Testis (tissue), 2 donors: ENCODE data around the gene BPIFB4.

Experiments
- CTCF ChIP-seq, 3 experiments: fragments of 450-650 bp in 2 of 3; fragments of 200-600 bp in 1 of 3; sonication (generic) in 1 of 3; IDR thresholded peaks; one replicate each; pipeline ENCODE4 v1.5.1; 2016 to 2019; ENCODE audit warnings: antibody characterized with exemption in 3 of 3, mild to moderate bottlenecking in 2 of 3, moderate library complexity in 1 of 3
- POLR2A ChIP-seq: fragments of 450-650 bp; IDR thresholded peaks from one replicate; pipeline ENCODE4 v1.6.1; 2017; ENCODE audit warnings: antibody characterized with exemption, mild to moderate bottlenecking, moderate library complexity

- no peak for TF ChIP-seq CTCF (IDR thresholded peaks at IDR 0.05)
- no peak for TF ChIP-seq POLR2A
These were observed 80.3 kb downstream of the BPIFB4 start for GRCh38 chr20:33159713-33160112.
